ENCODE results near the gene KSR1. TPM values are rescaled to one million over a fixed set of nuclear protein-coding genes. Genes with fewer than 3 reads are reported as not detected.

The KSR1 gene
- total RNA-seq, 4 donors from 2014 or later, result 21.9 to 34.1 (median 29.0) TPM

GRCh38 chr17:27568811-27569210 lies 112.6 kb downstream of the KSR1 start:
- TF ChIP-seq CTCF (IDR thresholded peaks at IDR 0.05; ENCODE audit: low read depth), result no peak

DNA sequence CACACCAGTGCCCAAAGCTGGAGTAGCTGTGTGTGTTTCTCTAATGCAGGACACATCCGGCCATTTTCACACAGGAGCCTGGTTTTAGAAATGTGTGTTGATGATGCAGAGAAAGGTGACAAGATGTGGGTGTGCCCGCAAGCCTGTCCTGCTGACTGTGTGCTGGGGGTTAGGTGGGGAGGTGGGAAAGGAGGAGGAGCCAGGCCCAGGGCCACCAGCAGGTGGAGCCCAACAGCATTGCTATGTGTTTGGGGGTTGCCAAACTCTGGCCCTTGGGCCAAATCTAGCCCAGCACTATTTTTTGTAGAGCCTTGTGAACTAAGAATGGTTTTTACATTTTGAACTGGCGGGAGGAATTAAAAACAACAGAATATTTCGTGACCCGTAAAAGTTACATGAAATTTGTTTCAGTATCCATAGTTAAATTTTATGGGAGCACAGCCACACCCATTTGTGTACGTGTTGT lies 113.0 kb downstream of the KSR1 start:
- no peak for TF ChIP-seq CTCF (IDR thresholded peaks at IDR 0.05; ENCODE audit: low read depth)

GRCh38 chr17:27569884-27570577 lies 113.8 kb downstream of the KSR1 start:
- no peak for TF ChIP-seq CTCF (IDR thresholded peaks at IDR 0.05; ENCODE audit: low read depth)

- TF ChIP-seq CTCF (IDR thresholded peaks at IDR 0.05; ENCODE audit: low read depth), result no peak
Observed at GRCh38 chr17:27570578-27570914, 114.3 kb downstream of the KSR1 start.

- no peak for TF ChIP-seq CTCF (IDR thresholded peaks at IDR 0.05; ENCODE audit: low read depth)
Observed at GRCh38 chr17:27571563-27572352, 115.5 kb downstream of the KSR1 start.

GRCh38 chr17:27572665-27573064 lies 116.4 kb downstream of the KSR1 start:
- TF ChIP-seq CTCF (IDR thresholded peaks at IDR 0.05; ENCODE audit: low read depth), result no peak

DNA sequence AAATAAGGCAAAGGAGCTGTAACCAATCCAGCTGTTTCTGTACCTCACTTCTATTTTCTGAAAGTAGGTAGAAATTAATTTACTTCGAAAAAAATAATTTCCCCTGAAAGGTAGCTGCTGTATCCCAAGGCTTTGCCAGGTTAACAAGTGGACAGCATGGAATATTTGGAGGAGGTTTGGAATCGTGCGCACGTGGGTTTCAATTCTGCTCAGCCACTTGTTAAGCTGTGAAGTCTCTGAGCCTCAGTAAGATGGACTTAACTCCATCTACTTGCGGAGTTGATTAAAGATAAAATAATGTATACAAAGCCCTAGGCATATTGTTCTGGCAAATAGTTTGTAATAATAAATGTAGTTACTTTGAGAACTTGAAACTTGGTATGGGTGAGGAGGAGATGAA lies 117.3 kb downstream of the KSR1 start:
- TF ChIP-seq CTCF (IDR thresholded peaks at IDR 0.05; ENCODE audit: low read depth), result no peak
